ENCODE data around the gene CMIP.

CMIP gene

GRCh38 chr16:81553814-81554675 is 109.4 kb downstream of the CMIP start:
- Mint-ChIP-seq H3K27me3 (no peaks in the 10 kb centered on the region), H3K4me3 (no peak overlapping the region), H3K9me3 (peaks cover 3% of the 10 kb centered on the region), H3K36me3 (no peaks in the 10 kb centered on the region), H3K27ac (no peak overlapping the region), H3K4me1 (peaks cover 13% of the 10 kb centered on the region)
- no peak for DNase-seq
- CTCF ChIA-PET = no interaction called here

DNA sequence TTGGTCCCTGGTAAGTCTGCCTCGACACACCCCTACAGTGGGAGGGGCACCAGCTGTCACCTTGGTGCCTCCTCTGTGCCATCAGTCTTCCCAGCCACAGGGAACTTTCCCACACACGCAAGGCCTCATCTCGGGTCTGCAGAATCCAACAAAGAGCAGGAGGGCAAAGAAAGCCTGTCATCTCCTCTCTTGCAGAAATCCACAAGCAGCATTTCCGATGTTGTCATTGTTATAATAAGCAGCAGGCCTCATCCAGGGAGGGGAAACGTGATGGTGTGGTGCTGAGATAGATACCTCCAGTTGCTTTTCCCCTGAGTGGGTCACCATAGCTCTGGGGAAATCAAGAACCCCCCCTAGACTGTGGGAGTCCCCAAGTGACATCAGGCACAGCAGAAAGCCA is 110.4 kb downstream of the CMIP start:
- CTCF ChIA-PET = interaction anchor here (1.3 kb wide), 1 partner anchor 170 kb away, joined by 3 read pairs; no protein-coding TSS in a partner anchor
- no peak for DNase-seq
- peaks cover 3% of the 10 kb centered on the region for H3K9me3 Mint-ChIP-seq

GRCh38 chr16:81555660-81556059 is 111.1 kb downstream of the CMIP start:
- H3K4me1 Mint-ChIP-seq = peaks cover 13% of the 10 kb centered on the region
- H3K27ac Mint-ChIP-seq = no peak overlapping the region
- H3K36me3 Mint-ChIP-seq = no peaks in the 10 kb centered on the region

More for the DNA sequence above, 110.4 kb downstream of the CMIP start:
- H3K36me3 Mint-ChIP-seq = no peaks in the 10 kb centered on the region
- peaks cover 13% of the 10 kb centered on the region for H3K4me1 Mint-ChIP-seq
- no peak overlapping the region for H3K4me3 Mint-ChIP-seq
- no peaks in the 10 kb centered on the region for H3K27me3 Mint-ChIP-seq
- H3K27ac Mint-ChIP-seq = no peak overlapping the region

GRCh38 chr16:81556715-81557284 is 112.2 kb downstream of the CMIP start:
- H3K27me3 Mint-ChIP-seq = no peaks in the 10 kb centered on the region
- H3K9me3 Mint-ChIP-seq = peaks cover 3% of the 10 kb centered on the region
- no peak overlapping the region for H3K27ac Mint-ChIP-seq
- no peaks in the 10 kb centered on the region for H3K36me3 Mint-ChIP-seq
- H3K4me1 Mint-ChIP-seq = peaks cover 13% of the 10 kb centered on the region
- H3K4me3 Mint-ChIP-seq = no peak overlapping the region
- CTCF ChIA-PET = interaction anchor here (0.6 kb wide), 1 partner anchor 8 kb away, joined by 3 read pairs; no protein-coding TSS in a partner anchor
- DNase-seq = no peak

More at GRCh38 chr16:81555660-81556059, 111.1 kb downstream of the CMIP start:
- H3K27me3 Mint-ChIP-seq = no peaks in the 10 kb centered on the region
- CTCF ChIA-PET = interaction anchor here (1.3 kb wide), 1 partner anchor 169 kb away, joined by 3 read pairs; no protein-coding TSS in a partner anchor
- peaks cover 3% of the 10 kb centered on the region for H3K9me3 Mint-ChIP-seq
- no peak overlapping the region for H3K4me3 Mint-ChIP-seq
- no peak for DNase-seq

DNA sequence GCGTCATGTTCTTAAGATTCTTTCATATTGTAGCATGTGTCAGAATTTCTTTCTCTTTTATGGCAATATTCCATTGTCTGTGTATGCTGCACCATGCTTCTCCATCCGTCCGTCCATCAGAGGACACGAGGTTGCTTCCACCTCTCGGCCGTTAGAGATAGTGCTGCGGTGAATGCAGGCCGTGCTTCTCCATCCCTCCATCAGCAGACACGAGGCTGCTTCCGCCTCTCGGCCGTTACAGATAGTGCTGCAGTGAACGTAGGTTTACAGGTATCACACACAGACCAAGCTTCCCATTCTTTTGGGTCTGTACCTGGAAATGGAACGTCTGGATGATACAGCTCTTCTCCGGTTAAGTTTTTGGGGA is 113.5 kb downstream of the CMIP start:
- DNase-seq = no peak
- no peak overlapping the region for H3K27ac Mint-ChIP-seq
- H3K4me1 Mint-ChIP-seq = peaks cover 13% of the 10 kb centered on the region
- H3K27me3 Mint-ChIP-seq = no peaks in the 10 kb centered on the region
- H3K36me3 Mint-ChIP-seq = no peaks in the 10 kb centered on the region
- peaks cover 3% of the 10 kb centered on the region for H3K9me3 Mint-ChIP-seq
- no peak overlapping the region for H3K4me3 Mint-ChIP-seq
- CTCF ChIA-PET = no interaction called here

DNA sequence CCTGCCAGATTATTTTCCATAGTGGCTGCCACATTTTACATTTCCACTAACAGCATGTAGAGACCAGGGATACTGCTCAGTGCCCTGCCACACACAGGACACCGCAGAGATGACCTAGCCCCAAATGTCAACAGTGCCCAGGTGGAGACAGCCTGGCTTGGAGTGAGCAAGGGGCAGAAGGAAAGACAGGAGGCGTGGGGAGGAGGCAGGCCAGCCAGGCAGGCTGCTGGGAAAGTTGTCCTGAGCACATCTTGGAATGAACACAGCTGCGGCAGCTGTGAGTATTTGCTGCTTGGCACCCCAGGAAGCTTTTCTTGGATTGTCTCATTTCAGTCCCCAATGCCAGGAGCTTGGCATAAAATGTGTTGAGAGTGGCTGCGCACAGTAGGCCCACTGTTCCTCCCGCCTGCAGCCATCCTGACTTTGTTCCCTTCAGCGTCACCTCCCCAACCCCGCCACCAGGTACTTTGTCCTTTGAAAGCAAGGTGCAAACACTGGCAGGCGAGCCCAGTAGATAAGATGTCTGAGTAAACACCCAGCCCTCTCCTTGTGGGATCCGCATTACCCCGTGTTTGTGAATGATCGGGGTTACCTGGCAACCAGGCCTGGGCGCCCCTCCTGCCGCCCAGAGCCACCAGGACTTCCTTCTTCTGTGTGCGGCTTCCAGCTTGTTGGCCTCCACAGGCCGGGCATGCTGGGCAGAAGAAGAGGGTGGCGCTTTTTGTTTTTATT is 114.0 kb downstream of the CMIP start:
- Mint-ChIP-seq H3K4me1 (peaks cover 9% of the 10 kb centered on the region), H3K27me3 (no peaks in the 10 kb centered on the region), H3K27ac (no peak overlapping the region), H3K36me3 (no peaks in the 10 kb centered on the region), H3K9me3 (peaks cover 3% of the 10 kb centered on the region), H3K4me3 (no peak overlapping the region)
- no peak for DNase-seq
- CTCF ChIA-PET = no interaction called here

DNA sequence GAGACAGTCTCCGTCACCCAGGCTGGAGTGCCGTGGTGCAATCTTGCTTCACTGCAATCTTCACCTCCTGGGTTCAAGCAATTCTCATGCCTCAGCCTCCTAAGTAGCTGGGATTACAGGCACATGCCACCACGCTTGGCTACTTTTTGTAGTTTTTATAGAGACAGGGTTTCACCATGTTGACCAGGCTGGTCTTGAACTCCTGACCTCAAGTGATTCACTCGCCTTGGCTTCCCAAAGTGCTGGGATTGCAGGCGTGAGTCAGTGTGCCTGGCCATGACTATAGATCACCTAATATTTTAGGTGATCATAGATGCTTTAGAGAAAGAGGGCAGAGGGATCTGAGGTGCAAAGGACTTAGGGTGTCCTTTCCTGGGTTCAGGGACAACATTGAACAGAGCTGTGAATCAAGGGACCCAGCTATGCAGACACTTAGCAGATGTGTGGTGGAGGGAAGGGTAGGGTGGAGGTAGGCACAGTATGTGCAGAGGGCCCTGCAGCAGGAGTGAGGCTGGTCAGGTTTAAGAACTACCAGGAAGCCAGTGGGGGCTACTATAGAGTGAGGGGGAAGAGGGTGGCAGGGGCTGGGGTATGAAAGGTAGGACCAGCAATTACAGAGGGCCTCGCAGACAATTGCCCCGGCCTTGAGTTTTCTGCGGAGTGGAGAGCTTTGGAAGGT is 116.5 kb downstream of the CMIP start:
- H3K4me3 Mint-ChIP-seq = no peak overlapping the region
- no peaks in the 10 kb centered on the region for H3K27me3 Mint-ChIP-seq
- H3K36me3 Mint-ChIP-seq = peaks cover 1% of the 10 kb centered on the region
- no peaks in the 10 kb centered on the region for H3K4me1 Mint-ChIP-seq
- DNase-seq = no peak
- no peaks in the 10 kb centered on the region for H3K9me3 Mint-ChIP-seq
- no peak overlapping the region for H3K27ac Mint-ChIP-seq
- CTCF ChIA-PET = no interaction called here

- Mint-ChIP-seq H3K27me3 (no peaks in the 10 kb centered on the region), H3K27ac (no peak overlapping the region), H3K4me1 (no peaks in the 10 kb centered on the region), H3K36me3 (peaks cover 1% of the 10 kb centered on the region), H3K4me3 (no peak overlapping the region), H3K9me3 (no peaks in the 10 kb centered on the region)
- CTCF ChIA-PET = no interaction called here
- DNase-seq = no peak
These were observed 117.7 kb downstream of the CMIP start for GRCh38 chr16:81562174-81562849.

- H3K4me1 Mint-ChIP-seq = peaks cover 3% of the 10 kb centered on the region
- H3K36me3 Mint-ChIP-seq = peaks cover 1% of the 10 kb centered on the region
- no peak overlapping the region for H3K4me3 Mint-ChIP-seq
- CTCF ChIA-PET = no interaction called here
- H3K27ac Mint-ChIP-seq = no peak overlapping the region
- H3K27me3 Mint-ChIP-seq = no peaks in the 10 kb centered on the region
- H3K9me3 Mint-ChIP-seq = no peaks in the 10 kb centered on the region
- no peak for DNase-seq
These were observed 118.3 kb downstream of the CMIP start for GRCh38 chr16:81562926-81563325.

GRCh38 chr16:81564421-81564911 is 119.9 kb downstream of the CMIP start:
- CTCF ChIA-PET = interaction anchor here (0.7 to 1.0 kb wide), 2 partner anchors 8 to 160 kb away, joined by 3 read pairs; no protein-coding TSS in a partner anchor
- H3K36me3 Mint-ChIP-seq = peaks cover 1% of the 10 kb centered on the region
- no peaks in the 10 kb centered on the region for H3K9me3 Mint-ChIP-seq
- no peak overlapping the region for H3K4me3 Mint-ChIP-seq
- no peak for DNase-seq
- peaks cover 3% of the 10 kb centered on the region for H3K4me1 Mint-ChIP-seq
- no peak overlapping the region for H3K27ac Mint-ChIP-seq
- no peaks in the 10 kb centered on the region for H3K27me3 Mint-ChIP-seq

DNA sequence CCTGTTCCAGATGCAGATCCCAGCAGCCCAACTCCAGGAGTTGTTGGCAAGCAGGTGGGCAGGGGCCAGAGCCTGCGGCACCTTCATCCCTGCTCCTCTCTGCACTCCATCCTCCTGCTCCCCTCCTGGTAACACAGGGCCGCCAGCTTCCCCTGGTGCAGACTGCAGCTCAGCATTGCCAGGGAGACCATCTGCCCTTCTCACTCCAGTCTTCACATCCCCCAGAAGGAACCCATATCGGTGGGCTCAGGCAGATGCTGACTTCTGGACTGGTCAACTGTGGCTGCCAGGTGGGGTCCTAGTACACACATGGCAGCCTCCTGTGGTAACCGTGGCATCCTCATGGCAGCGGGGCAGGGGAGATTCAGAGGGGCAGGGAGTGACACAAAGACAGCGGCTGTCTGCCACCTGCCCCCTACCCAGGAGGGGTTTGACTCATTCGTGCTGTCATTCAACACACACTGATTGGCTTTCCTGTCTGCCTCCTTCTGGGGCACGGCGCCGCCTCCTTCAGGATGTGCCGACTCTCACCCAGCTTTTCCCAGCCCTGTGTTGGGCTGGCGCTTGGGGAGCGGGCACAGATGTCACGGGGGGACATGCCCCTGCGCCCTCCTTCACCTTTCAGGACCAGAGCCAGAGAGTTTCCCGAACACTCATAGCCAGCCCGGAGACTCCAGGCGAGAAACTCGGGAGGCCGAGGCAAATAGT is 120.9 kb downstream of the CMIP start:
- H3K27ac Mint-ChIP-seq = no peak overlapping the region
- H3K9me3 Mint-ChIP-seq = no peaks in the 10 kb centered on the region
- H3K36me3 Mint-ChIP-seq = peaks cover 1% of the 10 kb centered on the region
- H3K4me1 Mint-ChIP-seq = peaks cover 3% of the 10 kb centered on the region
- DNase-seq = no peak
- no peaks in the 10 kb centered on the region for H3K27me3 Mint-ChIP-seq
- CTCF ChIA-PET = no interaction called here
- no peak overlapping the region for H3K4me3 Mint-ChIP-seq

DNA sequence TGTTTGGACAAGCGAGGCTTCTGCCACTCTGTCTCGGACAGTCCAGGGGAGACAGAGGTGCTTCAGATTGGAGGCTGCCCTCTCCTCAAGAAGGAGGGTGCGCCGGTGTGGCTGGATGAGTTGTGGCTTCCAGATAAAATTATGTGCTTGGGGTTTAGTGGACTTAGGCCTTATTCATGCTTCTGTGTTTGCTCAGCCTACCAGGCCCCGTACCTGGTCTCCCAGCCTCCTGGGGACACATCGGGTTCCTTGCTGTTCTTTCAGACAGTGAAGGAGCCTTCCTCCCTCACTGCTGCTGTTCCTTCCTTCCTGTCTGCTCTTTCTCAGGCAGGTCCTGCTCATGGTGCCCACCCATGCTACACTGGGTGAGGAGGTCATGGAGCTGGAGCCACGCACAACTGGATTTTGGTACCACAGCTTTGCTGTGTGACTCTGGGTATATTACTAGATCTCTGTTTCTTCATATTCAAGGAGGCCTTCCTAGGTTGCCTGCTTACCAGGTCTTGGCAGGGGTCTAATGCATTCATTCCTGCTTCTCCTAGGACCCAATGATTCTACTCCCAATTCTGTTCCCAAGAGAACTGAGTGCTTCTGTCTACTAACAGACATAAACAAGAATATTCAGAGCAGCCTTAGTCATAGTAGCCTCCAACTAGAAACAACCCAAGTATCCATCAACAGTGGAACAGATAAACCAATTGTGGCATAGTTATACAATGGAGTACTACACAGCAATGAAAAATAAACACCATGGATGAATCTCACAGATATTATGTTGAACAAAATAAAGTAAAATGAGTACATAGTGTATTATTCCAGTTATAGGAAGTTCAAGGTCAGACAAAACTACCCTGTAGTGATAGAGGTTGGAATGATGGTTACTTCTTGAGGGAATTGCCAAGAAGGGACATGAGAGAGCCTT is 121.7 kb downstream of the CMIP start:
- H3K36me3 Mint-ChIP-seq = peaks cover 1% of the 10 kb centered on the region
- no peaks in the 10 kb centered on the region for H3K27me3 Mint-ChIP-seq
- peaks cover 3% of the 10 kb centered on the region for H3K4me1 Mint-ChIP-seq
- H3K9me3 Mint-ChIP-seq = no peaks in the 10 kb centered on the region
- no peak overlapping the region for H3K4me3 Mint-ChIP-seq
- DNase-seq = no peak
- H3K27ac Mint-ChIP-seq = no peak overlapping the region
- CTCF ChIA-PET = no interaction called here
